ENCODE results near the gene FKBP4.

- TF ChIP-seq POLR2A (IDR thresholded peaks at IDR 0.05): no peak
- no peak for TF ChIP-seq CTCF (IDR thresholded peaks at IDR 0.05)
Measured at GRCh38 chr12:2759733-2760132, 35.0 kb upstream of the FKBP4 start.
